ENCODE results near the gene DNAJC8. TPM values are rescaled to one million over a fixed set of nuclear protein-coding genes. Genes with fewer than 3 reads are reported as not detected.

Gene DNAJC8, protein sequence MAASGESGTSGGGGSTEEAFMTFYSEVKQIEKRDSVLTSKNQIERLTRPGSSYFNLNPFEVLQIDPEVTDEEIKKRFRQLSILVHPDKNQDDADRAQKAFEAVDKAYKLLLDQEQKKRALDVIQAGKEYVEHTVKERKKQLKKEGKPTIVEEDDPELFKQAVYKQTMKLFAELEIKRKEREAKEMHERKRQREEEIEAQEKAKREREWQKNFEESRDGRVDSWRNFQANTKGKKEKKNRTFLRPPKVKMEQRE
- 98.7 and 101 TPM in 2 replicates for total RNA-seq (2014; rRNA removed)
- polyA plus RNA-seq (2012) = 89.8 TPM

DNA sequence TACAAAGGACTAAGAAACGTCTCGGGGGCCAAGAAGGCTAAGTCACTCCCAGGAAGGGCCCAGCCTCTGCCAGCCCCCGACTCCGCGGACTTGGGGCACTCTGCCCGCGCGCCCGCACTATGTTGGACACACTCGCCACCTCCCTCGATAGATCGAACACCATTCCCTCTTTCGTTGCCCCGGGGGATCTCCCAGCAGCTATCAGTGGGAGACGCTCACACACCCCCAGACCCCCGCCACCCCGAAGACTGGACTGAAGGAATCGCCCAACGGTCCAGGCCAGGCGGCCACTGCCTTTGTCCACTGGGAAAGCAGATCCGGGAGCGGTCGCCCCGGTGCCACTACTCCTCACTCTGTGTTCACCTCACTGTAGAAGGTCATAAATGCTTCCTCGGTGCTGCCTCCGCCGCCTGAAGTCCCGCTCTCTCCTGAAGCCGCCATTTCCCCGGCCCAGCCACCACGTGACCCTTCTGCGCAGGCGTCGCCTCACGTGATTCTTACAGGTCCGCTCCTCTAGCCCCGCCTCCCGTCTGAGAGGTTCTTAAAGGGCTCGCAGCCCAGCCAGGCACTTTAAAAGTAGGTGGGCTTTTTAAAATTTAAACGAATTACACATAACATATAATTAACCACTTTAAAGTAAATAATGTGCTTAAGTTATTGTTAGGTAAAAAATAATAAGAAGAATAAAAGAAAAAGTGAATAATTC is at the start of gene DNAJC8:
TSS of gene DNAJC8 (minus strand) at position 472 of the 706 bp plus-strand sequence. CDS start at position 441, 31 bp downstream.
- DNase-seq (ENCODE audit: low read depth) = peak; percentile 85

DNA sequence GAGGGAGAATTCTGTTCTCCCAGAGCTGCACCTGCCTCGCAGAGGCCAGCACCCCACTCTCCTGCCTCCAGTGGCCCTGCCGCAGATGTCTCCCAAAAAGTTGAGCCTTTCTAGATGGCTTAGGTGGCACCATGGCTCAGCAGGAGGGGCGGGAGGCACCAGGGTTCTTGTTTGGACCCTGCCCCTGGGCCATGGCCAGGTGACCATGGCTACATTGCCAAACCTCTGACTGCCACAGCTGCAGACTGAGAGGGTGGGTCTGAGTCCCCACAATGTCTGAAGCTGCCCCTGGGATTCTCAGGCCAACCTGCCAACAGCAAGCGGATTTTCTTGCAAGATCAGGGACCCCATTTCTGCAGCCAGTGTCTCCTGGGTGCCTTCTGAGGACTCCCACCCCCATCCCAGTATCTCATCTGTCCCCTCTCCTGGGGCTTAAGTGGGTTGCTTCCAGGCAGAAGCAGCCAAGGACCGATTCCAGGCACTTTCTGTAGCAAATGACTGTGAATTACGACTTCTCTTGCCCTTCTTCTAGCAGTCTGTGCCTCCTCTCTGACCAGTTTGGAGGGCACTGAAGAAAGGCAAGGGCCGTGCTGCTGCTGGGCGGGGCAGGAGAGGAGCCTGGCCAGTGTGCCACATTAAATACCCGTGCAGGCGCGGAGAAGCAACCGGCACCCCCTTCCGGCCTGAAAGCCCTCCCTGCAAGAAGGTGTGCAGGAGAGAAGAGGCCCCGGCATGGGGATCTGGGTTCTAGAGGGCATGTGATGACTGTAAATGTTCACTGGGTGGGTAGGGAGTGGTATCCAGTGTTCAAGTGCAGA is 49.0 kb upstream of the DNAJC8 start:
- no peak for DNase-seq (ENCODE audit: low read depth)

DNA sequence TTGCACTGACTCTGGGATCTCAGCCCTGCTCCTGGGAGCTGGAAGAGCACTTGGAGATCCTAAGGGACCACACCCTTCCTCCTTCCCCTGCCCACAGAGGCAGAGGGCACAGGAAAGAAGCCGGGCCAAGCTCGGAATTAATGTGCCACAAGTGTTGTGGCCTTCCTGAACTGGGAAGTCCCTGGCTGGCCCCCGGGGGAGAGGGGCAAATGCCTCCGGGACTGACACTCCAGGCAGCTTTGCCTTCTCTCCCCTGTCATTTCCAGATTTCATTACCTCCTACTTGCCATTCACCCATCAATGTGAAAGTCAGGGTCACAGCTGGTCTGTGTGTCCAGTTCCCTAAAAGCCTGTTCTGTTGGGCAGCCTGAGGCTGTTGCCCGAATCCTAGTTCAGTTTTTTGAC is 48.1 kb upstream of the DNAJC8 start:
- no peak for DNase-seq (ENCODE audit: low read depth)

DNA sequence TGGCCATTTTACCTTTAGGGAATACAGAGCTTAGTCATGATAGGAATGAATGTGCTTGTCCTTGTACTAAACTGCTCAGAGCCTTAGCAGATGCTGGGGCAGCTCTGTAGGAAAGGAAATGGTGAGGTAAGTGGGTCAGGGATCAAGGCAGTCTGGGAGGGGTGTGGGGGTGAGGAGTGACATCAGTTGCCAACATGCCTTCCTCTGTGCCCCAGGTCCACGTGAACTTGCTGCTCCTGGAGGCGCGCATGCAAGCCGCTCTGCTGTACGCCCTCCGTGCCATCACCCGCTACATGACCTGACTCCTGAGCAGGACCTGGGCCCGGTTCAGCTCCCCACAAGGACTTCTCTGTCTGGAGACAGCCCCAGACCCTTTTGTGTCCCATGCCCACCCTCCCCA is 47.7 kb upstream of the DNAJC8 start:
- no peak for DNase-seq (ENCODE audit: low read depth)

DNA sequence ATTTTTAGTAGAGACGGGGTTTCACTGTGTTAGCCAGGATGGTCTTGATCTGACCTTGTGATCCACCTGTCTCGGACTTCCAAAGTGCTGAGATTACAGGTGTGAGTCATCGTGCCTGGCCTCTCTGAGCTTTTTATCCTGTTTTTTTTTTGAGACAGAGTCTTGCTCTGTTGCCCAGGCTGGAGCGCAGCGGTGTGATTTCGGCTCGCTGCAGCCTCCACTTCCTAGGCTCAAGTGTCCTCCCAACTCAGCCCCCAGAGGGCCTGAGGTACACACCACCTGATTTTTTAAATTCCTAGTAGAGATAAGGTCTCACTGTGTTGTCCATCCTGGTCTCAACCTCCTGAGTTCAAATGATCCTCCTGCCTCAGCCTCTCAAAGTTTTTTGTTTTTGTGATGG is 46.9 kb upstream of the DNAJC8 start:
- no peak for DNase-seq (ENCODE audit: low read depth)

DNA sequence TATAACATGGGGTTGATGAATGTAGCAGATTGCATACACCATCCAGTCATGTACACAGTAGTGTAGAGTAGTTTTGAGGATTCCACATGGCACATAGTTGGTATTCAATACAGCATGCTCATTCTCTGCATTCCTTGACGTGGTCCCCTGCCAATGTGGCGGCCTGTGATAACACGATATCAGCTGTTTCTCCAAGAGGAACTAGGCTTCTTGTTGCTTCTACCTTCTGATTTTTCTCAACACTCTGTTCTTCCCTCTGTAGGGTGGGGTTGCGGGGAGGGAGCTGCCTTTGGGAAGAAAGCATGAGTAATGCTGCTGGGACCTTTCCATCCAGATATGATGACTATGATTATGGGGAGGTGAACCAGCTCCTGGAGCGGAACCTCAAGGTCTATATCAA is 45.9 kb upstream of the DNAJC8 start:
- DNase-seq (ENCODE audit: low read depth) = no peak

DNA sequence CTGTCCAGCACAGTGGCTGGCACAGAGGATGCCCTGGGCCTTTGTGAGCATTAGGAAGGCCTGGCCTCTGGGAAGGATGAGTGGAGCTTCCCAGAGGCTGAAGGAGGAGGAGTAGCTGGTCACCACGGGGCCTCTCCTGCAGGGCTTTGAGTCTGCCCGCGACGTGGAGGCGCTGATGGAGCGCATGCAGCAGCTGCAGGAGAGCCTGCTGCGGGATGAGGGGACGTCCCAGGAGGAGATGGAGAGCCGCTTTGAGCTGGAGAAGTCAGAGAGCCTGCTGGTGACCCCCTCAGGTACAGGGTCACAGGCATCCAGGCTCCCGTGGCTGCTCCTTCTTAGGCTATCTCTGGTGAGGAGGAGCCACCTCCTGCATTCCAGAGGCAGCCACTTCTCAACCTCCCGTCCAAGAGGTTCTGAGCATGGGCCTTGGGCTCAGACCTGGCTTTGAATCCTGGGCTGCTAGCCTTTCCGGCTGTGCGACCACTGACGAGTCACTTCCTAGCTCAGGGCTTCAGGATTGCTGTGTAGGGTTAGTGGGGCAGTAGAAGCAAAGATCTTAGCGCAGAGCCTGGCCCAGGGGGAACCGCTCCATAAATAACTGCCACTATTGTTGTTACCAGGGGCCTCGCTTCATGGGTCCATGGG is 40.5 kb upstream of the DNAJC8 start:
- DNase-seq (ENCODE audit: low read depth) = no peak

DNA sequence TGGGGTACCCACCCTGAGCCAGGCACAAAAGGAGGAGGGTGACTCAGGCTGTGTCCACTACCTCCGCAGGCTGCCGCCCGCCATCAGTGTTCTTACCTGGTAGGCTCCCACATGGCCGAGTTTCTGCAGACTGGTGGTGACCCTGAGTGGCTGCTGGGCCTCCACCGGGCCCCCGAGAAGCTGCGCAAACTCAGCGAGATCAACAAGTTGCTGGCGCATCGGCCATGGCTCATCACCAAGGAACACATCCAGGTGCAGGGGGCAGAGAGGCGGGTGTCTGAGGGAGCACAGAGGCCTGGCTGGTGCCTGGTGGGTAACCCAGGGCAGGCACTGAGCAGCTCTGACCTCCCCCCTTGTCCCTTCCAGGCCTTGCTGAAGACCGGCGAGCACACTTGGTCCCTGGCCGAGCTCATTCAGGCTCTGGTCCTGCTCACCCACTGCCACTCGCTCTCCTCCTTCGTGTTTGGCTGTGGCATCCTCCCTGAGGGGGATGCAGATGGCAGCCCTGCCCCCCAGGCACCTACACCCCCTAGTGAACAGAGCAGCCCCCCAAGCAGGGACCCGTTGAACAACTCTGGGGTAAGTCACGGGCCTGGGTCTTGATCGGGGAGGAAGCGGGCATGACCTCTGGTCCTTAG is 39.5 kb upstream of the DNAJC8 start:
- DNase-seq (ENCODE audit: low read depth) = no peak

DNA sequence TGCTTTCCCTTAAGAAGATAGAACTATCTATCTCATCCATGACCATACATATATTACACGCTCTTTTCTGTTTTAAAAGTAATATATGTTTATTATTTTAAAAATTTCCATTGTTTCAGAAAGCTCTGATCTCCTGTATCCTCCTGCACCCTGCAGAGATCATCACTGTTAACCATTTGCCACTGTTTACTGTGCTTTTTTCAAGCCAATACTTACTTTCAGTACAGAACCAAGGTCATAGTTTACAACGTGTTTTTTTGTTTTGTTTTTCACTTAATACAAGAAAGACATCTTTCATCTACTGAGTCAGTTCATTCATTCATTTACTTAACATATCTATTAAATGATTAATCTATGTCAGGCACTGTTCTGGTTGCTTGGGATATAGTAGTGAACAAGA is 36.7 kb upstream of the DNAJC8 start:
- no peak for DNase-seq (ENCODE audit: low read depth)

DNA sequence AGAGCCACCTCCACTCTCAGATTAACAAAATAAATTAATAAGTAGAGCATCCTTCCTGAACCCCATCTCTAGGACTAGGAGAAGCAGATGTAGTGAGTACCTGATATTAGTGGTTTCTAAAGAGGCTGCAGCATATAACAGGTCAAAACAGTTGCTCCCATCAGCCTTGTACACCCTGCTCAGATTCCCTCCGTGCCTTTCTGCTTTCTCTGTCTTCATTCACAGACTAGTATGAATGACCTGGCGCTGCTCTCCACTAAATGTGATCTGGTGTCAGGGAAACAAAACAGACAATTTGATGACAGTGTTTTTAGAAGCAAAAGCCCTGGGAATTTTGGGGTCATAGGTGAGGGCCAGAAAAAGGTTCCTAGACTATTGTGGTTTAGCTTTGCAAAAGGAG is 34.8 kb upstream of the DNAJC8 start:
- DNase-seq (ENCODE audit: low read depth) = no peak

DNA sequence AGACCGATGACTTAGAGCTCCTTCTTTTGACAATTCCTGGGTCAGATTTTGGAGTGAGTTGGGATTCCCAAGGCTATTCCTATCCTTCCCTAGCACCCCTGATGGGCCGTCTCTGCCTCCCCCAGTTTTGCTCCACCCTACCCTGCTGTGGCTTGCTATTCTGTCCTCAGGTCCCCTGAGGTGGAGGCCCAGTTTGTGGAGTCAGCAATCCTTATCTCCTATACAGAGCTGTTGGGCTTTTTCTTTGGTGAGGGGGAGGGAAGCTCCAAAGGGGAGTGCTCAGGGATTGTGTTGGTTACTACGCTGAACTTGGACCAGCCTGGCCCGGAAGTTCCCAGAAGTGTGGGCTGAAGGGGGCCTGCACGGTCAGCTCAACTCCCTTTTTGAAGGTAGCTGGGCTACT is 34.1 kb upstream of the DNAJC8 start:
- no peak for DNase-seq (ENCODE audit: low read depth)

DNA sequence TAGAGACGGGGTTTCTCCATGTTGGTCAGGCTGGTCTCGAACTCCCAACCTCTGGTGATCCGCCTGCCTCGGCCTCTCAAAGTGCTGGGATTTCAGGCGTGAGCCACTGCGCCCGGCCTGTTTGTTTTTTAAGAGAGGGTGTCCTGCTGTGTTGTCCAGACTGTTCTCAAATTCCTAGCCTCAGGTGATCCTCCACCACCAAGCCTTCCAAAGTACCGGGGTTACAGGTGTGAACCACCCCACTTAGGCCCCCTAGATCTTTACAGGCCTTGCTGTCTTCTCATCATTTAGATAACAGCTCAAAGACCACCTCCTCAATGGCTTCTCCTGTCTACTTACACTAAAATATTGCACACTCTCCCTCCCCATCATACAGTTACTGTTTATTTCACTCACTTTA is 32.7 kb upstream of the DNAJC8 start:
- DNase-seq (ENCODE audit: low read depth) = no peak

DNA sequence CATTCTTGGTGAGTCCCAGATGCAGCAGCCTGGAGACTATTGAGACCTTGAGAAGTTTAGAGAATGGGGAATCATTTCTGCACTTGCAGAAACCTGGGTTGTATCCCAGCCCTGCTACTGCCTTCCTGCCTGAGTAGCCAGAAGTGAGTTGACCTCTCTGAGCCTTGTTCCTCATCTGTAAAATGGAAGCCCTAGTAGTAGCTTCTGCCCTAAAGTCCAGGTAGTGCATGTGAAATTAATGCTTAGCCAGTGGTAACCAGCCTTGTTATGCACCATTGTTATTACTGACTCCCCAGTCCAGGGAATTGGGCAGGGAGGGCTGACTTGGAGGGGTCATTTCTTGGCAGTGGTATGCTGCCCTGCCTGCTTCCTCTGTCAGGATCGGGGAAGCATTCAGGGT is 32.1 kb upstream of the DNAJC8 start:
- DNase-seq (ENCODE audit: low read depth) = no peak

DNA sequence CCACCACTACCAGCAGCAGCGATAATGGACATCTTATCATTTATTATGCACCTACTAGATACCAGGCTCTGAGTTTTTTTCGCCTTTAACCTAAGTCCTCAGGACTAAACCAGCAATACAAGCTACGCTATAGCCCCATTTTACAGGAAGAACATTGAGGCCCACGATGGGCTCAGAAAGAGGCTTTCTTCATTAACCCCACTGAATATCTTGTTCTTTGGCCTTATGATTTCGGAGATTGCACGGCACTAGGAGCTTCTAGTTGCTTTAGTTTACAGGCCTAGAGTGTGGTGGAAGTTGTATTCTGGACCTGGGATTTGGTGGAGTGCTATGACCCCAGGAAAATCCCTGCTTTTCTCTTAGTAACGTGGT is 28.0 kb upstream of the DNAJC8 start:
- DNase-seq (ENCODE audit: low read depth) = no peak

DNA sequence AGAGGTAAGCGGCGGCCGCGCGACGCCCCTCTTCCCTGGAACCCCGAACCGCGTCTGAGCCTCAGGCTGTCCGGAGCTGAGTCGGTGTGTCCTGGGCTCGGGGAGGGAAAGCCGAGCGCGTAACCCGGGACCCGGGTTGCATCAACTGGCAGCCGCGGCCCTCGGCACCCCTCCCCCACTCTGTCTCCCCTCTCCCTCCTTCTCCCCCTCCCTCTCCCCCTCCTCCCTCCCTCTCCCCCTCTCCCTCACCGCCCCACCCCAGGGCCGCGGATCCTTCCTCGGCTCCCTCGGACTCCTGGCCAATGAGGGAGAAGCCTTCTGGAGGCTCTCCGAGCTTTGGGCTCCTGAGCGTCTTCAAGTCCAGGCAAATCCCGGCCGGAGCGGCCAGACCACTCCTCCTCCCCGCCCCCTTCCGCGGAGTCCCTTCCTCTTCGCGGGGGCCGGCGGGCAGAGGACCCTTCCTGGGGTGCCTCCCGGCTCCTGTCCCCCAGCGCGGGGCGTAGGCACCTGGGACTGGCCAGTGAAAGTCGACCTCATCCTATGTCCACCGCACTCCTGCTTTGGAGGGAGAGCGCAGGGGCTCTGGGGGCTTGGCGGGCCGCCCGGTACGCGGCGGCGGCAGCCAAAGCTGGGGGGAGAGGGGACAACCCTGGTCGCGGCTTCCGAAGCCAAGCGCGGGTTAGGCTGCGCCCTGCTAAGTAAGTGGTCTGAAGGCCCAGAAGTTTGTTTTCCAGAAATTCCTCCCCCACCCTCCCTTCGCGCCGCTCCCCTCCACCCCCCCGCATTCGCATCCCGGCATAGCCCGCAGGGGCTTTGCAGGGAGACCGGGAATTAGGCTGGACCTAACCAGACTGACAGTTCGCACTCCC is 27.3 kb upstream of the DNAJC8 start:
- peak; percentile 82 for DNase-seq (ENCODE audit: low read depth)

DNA sequence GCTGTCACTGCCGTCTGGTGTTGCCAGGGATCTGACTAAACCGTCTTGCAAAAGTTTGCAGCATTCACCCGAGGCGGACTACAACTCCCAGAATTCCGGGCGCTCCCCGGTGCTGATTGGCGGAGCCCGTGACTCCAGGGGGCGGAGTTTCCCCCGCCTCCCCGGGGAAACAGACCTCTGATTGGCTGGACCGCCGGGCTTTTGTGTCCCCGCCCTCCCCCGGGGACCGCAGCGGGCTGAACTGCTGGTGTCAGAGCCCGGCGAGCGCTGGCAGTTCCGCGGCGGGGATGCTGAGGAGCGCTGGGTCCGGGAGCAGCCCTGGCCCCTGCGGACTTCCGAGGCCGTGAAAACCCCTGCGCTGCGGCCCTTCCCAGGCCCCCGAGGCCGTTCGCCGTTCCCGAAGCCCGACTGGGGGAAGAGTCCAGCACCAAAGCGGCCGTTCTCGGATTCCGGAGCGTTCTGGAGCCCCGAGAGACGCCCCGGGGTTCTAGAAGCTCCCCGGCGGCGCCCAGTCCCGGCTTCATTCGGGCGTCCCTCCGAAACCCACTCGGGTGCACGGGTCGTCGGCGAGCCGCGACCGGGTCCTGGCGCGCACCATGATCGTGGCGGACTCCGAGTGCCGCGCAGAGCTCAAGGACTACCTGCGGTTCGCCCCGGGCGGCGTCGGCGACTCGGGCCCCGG is 26.6 kb upstream of the DNAJC8 start, which contains the start of gene SESN2:
TSS of gene SESN2 (plus strand) at position 267 of the 682 bp plus-strand sequence. CDS start at position 597, 330 bp downstream.
- DNase-seq (ENCODE audit: low read depth) = peak; percentile 99

DNA sequence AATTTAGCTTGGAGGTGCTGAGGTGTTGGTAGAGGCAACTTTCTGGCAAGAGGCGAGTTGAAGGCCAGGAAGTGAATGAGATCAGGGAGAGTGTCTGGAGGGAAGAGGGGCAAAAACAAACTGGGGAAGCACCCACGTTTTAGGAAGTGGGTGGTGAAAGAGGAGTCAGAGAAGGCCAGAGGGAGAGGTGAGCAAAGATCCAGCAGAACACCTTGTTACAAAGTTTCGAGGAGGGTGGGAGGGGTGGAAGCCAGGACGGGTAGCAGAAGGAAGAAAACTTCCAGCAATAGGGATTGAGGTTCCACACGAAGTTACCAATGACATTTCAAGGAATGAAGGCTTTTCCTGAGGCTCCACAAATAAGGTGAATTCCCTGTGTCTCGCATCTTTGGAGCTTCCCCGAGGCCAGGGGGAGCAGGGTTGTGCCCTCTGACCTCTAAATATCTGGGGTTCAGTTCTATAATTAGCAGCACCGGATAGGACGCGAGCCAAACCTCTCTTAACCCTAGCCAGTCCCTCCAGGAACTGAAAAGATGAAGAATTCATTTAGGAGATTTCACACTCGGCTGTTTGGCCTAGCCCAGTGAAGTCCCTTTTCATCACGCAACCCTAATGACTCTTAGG is 25.9 kb upstream of the DNAJC8 start:
- no peak for DNase-seq (ENCODE audit: low read depth)

DNA sequence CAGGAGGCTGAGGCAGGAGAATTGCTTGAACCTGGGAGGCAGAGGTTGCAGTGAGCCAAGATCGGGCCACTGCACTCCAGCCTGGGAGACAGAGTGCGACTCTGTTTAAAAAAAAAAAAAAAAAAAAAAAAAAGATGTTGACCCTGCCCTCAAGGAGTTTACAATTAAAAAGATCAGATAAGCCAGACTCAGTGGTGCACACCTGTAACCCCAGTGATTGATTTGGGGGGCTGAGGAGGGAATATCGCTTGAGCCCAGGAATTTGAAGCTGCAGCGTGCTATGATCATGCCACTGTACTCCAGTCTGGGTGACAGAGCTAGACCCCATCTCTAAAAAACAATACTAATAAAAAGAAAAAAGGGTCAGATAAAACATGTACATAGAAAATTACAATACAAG is 24.9 kb upstream of the DNAJC8 start:
- DNase-seq (ENCODE audit: low read depth) = no peak

DNA sequence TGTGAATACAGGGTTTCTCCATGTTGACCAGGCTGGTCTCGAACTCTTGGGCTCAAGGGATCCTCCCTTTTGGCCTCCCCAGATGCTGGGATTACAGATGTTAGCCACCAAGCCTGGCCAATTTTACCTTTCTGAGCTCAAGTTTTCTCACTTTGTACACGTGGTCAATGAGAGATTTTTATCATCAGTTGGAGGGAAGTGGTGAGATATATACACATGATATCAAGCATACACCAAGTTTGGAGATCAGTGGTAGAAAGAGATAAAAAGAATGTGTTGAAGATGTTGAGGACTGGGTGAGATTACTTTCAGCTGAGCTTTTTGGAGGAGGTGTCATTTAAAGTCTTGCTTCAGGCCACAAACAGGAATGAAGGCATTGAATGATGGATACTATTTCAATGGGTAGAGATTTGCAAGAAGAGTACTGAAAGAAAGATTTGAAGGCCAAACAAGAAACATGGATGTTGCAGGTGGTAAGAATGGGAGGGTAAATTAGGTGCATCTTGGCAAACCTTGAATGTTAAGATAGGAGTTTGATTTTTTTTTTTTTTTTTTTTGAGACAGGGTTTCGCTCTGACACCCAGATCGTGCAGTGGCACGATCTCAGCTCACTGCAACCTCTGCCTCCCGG is 23.5 kb upstream of the DNAJC8 start:
- DNase-seq (ENCODE audit: low read depth) = no peak
